GM12801 (cell line): Measurements from ENCODE around the gene TMEM234.

Experiments
- CTCF ChIP-seq: IDR thresholded peaks from one replicate; pipeline ENCODE4 v1.5.1; 2011; ENCODE audit warnings: control low read depth; ENCODE audit not compliant: insufficient read length; ENCODE audit errors: extremely low read depth

TMEM234 gene

GRCh38 chr1:32255072-32256071, 33.2 kb upstream of the TMEM234 start:
- no peak for TF ChIP-seq CTCF

GRCh38 chr1:32250893-32251716, 29.0 kb upstream of the TMEM234 start, which contains the start of gene LCK:
Gene LCK, plus strand, starts transcription at chr1:32251265. Its CDS starts 23,065 bp downstream, at chr1:32274330.
- no peak for TF ChIP-seq CTCF

- no peak for TF ChIP-seq CTCF
Observed at GRCh38 chr1:32249831-32250525, 27.8 kb upstream of the TMEM234 start.

- peak; percentile 11 for TF ChIP-seq CTCF
Observed at GRCh38 chr1:32247983-32248889, 26.1 kb upstream of the TMEM234 start.

- no peak for TF ChIP-seq CTCF
Observed at GRCh38 chr1:32247452-32247851, 25.3 kb upstream of the TMEM234 start.

- no peak for TF ChIP-seq CTCF
Observed at GRCh38 chr1:32246888-32247273, 24.7 kb upstream of the TMEM234 start, which contains the start of gene FAM167B. Gene FAM167B, plus strand, starts transcription at chr1:32247222. Its CDS starts 200 bp downstream, at chr1:32247422.
